OCI-LY7 (cell line): ENCODE measurements around the gene TMPRSS7.

Experiments used
- EZH2phosphoT487 ChIP-seq: fragments of 200-600 bp; sonication (generic); IDR thresholded peaks from 2 replicates; pipeline ENCODE4 v1.6.1; 2018; ENCODE audit warnings: low read depth, borderline replicate concordance, mild to moderate bottlenecking, mixed run types, antibody characterized with exemption, low read length, moderate library complexity, mixed read lengths
- TF ChIP-seq, protein P1 (sequence below): fragments of 200-600 bp; sonication (generic); conservative IDR thresholded peaks from 2 replicates; pipeline ENCODE4 v1.5.1; 2014; ENCODE audit warnings: mild to moderate bottlenecking, antibody characterized with exemption, low read length, moderate library complexity, mixed read lengths

GRCh38 chr3:112093180-112093522 is 58.6 kb downstream of the TMPRSS7 start:
- TF ChIP-seq, protein P1, sequence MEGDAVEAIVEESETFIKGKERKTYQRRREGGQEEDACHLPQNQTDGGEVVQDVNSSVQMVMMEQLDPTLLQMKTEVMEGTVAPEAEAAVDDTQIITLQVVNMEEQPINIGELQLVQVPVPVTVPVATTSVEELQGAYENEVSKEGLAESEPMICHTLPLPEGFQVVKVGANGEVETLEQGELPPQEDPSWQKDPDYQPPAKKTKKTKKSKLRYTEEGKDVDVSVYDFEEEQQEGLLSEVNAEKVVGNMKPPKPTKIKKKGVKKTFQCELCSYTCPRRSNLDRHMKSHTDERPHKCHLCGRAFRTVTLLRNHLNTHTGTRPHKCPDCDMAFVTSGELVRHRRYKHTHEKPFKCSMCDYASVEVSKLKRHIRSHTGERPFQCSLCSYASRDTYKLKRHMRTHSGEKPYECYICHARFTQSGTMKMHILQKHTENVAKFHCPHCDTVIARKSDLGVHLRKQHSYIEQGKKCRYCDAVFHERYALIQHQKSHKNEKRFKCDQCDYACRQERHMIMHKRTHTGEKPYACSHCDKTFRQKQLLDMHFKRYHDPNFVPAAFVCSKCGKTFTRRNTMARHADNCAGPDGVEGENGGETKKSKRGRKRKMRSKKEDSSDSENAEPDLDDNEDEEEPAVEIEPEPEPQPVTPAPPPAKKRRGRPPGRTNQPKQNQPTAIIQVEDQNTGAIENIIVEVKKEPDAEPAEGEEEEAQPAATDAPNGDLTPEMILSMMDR = no peak
- TF ChIP-seq EZH2phosphoT487 = no peak
